Brain pericyte (primary cell): ENCODE measurements around the gene CPM.

Experiments used
- DNase-seq: peaks from one replicate; pipeline ENCODE4 v3.0.0-alpha.2; 2012; ENCODE audit warnings: low read depth, low spot score

Gene CPM

DNA sequence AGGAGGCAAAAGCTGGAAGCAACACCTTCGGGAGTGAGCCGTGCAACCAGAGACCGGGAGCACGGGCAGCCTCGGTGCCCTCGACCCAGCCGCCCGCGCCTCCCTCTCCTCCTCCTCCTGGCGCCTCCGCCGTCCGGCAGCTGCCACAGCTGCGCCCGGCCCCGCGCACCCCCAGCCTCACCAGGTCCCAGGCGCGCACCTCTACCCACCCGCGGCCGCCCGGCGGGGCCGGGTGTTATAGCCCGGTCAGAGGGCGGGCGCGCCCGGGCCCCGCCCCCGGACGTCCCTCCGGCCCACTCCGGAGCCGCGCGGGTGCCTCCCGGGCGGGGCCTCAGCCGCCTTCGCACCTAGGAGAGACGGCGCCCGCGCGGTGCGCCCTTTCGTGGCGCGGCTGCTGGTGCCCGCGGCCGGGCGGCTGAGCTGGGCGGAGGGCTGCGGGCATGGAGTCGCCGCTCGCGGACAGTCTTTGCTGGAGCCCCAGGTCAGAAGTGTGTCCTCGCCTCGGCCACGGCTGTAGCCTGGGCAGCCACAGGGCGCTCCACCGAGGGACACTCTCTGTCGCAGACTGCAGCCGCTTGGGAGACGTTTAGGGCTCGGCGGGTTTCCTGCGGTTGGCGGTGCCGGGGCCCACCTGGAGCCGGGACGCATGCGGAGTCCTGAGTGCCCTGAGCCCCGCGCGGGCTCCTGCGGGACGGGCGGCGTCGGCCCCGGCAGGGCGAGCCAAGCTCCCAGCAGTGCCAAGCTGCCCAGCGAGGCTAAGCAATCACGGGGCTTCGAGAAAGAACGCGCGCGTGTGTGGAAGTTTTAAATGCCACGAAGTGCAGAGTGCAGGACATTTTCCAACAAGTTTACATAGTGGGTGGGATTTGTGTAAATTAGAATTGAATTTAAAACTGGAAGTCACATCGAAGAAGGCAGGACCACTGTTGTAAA, at the start of gene CPM:
Gene CPM (minus strand): TSS at position 211 of the 933 bp plus-strand sequence. CDS start 334 bp downstream, outside the sequence.
- DNase-seq, result no peak

DNA sequence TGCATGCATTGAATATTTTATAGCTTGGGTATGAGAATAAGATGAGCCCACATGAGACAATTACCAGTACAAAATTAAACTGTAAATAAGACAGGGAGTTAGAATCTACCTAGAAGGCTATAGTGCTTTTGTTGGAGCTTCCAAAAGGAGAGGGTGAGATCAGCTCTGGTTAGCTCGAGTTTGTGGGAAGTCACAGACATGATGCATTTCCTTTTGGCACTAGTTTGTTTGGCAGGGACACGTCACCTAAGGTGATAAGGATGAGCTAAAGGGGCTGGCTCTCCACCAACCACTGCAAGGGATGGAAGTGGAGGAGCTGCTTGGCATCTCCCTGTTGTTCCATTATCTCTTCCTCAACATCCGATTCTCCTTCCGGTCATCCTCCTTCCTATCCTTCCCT, 48.5 kb upstream of the CPM start:
- DNase-seq, result no peak

- DNase-seq, result no peak
Measured at GRCh38 chr12:68980476-68981212, 47.7 kb upstream of the CPM start.

DNA sequence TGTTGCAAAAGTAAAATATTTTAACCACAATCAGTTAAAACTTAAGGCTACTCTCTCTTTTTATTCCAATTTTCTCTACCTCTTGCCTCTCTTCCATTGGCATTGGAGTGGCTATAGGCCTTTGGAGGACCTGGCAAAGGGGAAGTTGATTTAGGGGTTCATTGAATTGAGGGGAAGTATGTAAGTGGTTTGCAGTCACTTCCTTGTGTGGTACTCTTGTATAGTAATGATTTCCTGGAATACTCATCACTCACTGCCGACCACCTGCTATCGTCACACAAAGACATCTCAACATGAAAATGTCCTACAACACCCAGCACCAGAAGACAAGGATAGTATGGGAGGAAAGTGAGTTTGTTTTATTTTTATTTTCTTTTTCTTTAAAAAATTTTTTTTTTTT, 45.7 kb upstream of the CPM start:
- no peak for DNase-seq

GRCh38 chr12:68977909-68978610, 45.1 kb upstream of the CPM start:
- DNase-seq, result no peak

DNA sequence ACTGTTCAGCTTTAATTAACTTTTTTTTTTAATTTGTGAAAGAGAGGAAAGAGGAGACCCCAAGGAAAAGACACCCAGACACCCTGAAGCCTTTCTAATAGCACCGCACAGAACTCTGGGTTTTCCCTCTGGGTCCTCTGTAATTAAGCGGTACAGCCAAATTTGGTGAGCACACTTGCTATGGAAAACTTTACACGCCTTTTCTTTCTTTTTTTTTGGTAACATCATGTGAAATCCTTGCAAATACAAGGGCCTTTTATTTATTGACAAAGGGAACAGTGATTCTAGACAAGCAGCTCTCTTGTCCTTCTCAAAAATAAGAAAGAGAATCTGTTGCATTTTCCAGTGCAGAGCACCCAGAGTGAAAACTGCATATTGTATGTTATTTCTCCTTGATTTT, 44.4 kb upstream of the CPM start:
- no peak for DNase-seq

GRCh38 chr12:68976395-68976841, 43.4 kb upstream of the CPM start:
- no peak for DNase-seq

GRCh38 chr12:68975811-68976210, 42.8 kb upstream of the CPM start:
- DNase-seq, result no peak

DNA sequence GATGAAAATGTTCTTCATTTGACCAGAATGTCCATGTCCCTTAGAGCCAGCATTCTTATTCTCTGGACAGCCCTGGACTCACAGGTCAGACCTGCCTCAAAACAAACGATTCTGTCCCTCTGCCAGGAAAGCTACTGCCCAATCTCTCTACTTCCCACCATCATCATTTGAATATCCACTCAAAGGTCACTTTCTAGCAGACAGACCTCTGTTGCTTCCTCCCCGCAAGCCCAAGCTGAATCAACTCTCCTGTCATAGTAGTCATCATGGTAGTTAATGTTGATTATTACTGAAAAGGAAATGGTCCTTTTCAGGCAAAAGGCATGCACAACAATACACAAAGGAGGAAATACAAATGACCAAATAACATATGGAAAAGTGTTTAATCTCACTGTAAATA, 39.6 kb upstream of the CPM start:
- DNase-seq, result no peak

GRCh38 chr12:68971404-68971803, 38.4 kb upstream of the CPM start:
- DNase-seq, result no peak

GRCh38 chr12:68970951-68971350, 38.0 kb upstream of the CPM start:
- no peak for DNase-seq

DNA sequence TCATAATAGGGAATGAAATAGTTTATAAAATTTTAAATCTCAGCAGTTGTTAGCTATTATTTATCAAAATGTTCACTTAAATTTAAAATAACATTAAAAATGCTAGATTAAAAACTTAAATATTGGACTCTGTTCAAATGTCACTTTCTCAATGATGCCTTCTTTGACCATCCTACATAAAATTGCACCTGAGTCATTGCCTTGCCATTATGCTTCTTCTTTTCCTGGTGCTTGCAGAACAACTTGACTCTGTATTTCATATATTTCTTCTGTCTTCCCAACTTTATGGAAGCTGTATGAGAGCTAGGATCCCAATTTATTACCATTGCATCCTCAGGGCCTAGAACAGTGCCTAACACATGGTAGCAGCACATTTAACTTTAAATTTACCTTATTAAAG, 37.3 kb upstream of the CPM start:
- DNase-seq, result no peak

DNA sequence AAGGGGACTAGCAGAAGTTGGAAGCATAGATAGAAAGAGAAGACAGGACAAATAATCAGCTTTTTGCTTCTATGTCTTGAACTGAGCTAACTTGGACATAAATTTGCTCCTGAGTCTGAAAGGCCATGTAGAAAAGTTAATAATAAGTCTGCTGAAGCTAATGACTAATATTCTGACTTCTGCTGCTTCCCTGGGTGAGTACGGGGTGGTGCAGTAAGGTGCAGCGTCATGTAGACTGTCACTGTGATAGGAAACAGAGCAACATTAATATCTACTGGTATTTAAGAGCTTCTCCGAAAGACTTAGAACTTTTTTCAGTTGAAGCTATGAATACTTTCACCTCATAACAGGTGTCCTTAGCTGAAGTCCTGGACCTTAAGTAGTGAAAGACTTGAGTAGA, 34.1 kb upstream of the CPM start:
- no peak for DNase-seq

GRCh38 chr12:68963856-68964745, 31.1 kb upstream of the CPM start:
- DNase-seq, result no peak

DNA sequence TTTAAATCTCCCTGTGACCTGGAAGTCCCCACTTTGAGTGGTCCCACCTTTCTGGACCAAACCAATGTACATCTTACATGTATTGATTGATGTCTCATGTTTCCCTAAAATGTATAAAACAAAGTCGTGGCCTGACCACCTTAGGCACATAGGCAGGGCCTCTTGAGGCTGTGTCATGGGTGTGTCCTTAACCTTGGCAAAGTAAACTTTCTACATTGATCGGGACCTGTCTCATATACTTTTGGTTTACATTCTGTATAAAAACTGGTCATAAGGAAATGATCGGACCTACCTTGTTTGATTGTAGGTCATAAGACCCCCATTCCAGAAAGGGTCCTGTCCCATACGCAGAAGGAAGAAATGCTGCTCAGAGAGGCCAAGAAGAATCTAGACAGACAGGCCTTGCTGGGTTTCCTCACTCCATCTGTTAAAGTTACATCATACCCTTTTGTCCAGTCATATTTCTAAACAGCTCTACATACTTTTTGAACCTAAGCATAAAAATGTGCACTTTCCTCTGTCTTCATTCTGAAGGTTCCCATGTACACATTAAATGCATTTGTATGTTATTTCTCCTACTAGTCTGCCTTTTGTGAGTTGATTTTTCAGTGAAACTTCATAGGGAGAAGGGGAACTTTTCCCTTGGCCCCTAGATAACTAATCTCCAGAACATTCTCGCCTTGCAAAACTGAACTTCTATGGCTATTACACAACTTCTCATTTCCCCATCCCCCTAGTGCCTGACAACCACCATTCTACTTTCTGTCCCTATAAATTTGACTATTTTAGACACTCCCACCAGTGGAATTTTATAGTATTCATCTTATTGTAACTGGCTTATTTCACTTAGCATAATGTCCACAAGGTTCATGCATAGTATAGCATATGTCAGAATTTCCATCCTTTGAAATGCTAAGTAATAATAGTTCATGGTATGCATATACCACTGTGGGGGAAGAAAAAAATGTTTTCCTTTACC, 30.2 kb upstream of the CPM start:
- no peak for DNase-seq

DNA sequence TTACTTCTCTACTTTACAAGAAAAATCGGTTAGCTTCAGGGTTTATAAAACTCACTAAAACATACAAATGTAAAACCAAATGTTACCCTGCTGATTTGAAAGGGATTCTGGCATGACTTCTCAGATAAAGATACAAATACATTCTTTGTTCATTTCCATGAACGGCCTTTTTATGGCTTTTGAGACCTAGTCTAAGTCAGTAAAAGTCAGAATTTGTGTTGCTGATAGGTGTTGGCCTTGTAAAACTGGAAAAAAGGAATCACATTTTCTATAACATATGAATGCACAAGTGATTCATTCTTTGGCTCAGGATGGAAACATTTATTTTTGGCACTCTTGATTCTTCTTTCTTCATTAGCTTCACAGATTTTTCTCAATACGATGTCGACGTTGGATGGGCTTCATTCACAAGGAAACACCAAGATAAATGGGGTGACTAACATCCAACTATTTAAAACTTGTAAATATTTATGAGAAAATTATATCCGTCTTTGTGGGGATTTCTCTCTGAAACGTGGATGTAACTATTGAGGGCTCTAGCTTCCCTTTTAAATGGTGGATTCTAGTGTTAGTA, 27.0 kb upstream of the CPM start:
- no peak for DNase-seq

- no peak for DNase-seq
Measured at GRCh38 chr12:68959143-68959858, 26.3 kb upstream of the CPM start.

GRCh38 chr12:68958322-68958721, 25.4 kb upstream of the CPM start:
- DNase-seq, result no peak

- no peak for DNase-seq
Measured at GRCh38 chr12:68957273-68957672, 24.3 kb upstream of the CPM start.
